ENCODE data around the gene COA1. TPM values are rescaled to one million over a fixed set of nuclear protein-coding genes. Genes with fewer than 3 reads are reported as not detected.
"Not testable (repeated sequence)": the region's sequence is repeated elsewhere in the genome, so short reads cannot be mapped to it uniquely, and the experiment has no call there.

The COA1 gene
- total RNA-seq, 1 donor from 2014 or later, result 55.5 TPM

DNA sequence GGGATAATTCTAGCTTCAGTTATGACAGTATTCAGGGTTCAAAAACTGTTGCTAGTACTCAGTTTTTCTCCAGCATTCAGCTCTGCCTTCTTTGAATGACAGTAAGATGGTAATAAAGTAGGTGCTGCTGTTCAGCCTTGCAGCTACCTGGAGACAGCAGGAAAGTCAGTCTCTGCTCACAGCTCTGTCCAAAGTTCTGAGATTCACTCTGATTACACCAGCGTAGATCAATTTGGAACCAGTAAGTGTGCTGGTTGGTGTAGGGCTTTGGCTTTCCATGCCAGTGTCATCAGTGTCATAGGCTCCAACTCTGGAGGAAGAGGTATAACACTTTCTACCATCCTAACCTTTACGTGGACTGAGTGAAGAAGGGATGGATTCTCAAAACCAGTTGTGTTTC, 120.2 kb downstream of the COA1 start:
- Mint-ChIP-seq H3K4me3 (ENCODE audit: unreplicated experiment) (no peak overlapping the region), H3K36me3 (ENCODE audit: low read depth, unreplicated experiment) (peaks cover 17% of the 10 kb centered on the region), H3K4me1 (ENCODE audit: unreplicated experiment) (peaks cover 9% of the 10 kb centered on the region), H3K27me3 (ENCODE audit: unreplicated experiment) (no peaks in the 10 kb centered on the region), H3K27ac (ENCODE audit: unreplicated experiment) (no peak overlapping the region), H3K9me3 (ENCODE audit: unreplicated experiment) (no peaks in the 10 kb centered on the region)
- DNase-seq (ENCODE audit: low spot score), result no peak
- TF ChIP-seq, protein P1, sequence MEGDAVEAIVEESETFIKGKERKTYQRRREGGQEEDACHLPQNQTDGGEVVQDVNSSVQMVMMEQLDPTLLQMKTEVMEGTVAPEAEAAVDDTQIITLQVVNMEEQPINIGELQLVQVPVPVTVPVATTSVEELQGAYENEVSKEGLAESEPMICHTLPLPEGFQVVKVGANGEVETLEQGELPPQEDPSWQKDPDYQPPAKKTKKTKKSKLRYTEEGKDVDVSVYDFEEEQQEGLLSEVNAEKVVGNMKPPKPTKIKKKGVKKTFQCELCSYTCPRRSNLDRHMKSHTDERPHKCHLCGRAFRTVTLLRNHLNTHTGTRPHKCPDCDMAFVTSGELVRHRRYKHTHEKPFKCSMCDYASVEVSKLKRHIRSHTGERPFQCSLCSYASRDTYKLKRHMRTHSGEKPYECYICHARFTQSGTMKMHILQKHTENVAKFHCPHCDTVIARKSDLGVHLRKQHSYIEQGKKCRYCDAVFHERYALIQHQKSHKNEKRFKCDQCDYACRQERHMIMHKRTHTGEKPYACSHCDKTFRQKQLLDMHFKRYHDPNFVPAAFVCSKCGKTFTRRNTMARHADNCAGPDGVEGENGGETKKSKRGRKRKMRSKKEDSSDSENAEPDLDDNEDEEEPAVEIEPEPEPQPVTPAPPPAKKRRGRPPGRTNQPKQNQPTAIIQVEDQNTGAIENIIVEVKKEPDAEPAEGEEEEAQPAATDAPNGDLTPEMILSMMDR (IDR thresholded peaks at IDR 0.05; ENCODE audit: unreplicated experiment), result no peak

DNA sequence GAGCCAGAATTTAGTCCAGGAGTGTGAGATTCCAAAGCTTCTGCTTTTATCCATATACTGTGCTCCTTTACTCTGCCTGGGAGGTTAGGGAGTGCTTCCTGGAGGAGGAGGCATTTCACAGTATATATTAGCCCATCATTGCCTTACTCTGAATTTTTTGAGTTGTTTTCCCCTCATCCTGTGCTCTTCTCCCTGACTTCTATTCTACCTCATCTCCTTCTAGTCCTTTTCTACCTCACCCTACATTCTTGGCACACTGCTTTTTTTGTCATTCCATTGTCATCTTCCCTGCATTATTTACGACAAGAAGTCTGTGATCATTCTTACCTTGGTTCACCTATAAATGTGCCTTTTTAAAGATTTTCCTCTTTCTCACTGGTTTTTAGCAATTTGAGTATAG, 125.1 kb downstream of the COA1 start:
- DNase-seq (ENCODE audit: low spot score), result no peak
- H3K27me3 Mint-ChIP-seq (ENCODE audit: unreplicated experiment), result no peaks in the 10 kb centered on the region
- H3K27ac Mint-ChIP-seq (ENCODE audit: unreplicated experiment), result no peak overlapping the region
- TF ChIP-seq, protein P1 (IDR thresholded peaks at IDR 0.05; ENCODE audit: unreplicated experiment), result no peak
- H3K4me1 Mint-ChIP-seq (ENCODE audit: unreplicated experiment), result peaks cover 4% of the 10 kb centered on the region
- peaks cover 8% of the 10 kb centered on the region for H3K36me3 Mint-ChIP-seq (ENCODE audit: low read depth, unreplicated experiment)
- H3K4me3 Mint-ChIP-seq (ENCODE audit: unreplicated experiment), result no peak overlapping the region
- no peaks in the 10 kb centered on the region for H3K9me3 Mint-ChIP-seq (ENCODE audit: unreplicated experiment)

DNA sequence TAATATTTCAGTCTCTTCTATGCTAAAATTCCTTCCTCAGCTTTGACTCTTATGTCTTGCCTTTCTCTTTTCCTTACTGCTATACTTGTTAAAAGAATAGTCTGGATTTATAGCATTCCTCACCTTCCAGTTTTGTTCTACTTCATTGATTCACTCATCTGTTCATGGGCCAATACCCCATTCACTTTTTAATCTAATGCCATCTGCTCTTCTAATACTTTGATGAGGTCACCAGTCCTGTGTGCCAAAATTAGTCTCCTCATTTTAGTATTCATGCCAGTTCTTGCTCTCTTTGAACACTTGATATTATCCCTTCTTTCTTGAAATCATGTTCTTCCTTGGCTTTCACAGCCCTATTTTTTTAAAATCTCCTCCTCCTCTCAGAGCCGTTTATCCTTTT, 127.1 kb downstream of the COA1 start:
- DNase-seq (ENCODE audit: low spot score), result no peak
- H3K4me3 Mint-ChIP-seq (ENCODE audit: unreplicated experiment), result no peak overlapping the region
- H3K4me1 Mint-ChIP-seq (ENCODE audit: unreplicated experiment), result no peaks in the 10 kb centered on the region
- H3K27ac Mint-ChIP-seq (ENCODE audit: unreplicated experiment), result no peak overlapping the region
- H3K36me3 Mint-ChIP-seq (ENCODE audit: low read depth, unreplicated experiment), result no peaks in the 10 kb centered on the region
- TF ChIP-seq, protein P1 (IDR thresholded peaks at IDR 0.05; ENCODE audit: unreplicated experiment), result no peak
- no peaks in the 10 kb centered on the region for H3K9me3 Mint-ChIP-seq (ENCODE audit: unreplicated experiment)
- no peaks in the 10 kb centered on the region for H3K27me3 Mint-ChIP-seq (ENCODE audit: unreplicated experiment)

DNA sequence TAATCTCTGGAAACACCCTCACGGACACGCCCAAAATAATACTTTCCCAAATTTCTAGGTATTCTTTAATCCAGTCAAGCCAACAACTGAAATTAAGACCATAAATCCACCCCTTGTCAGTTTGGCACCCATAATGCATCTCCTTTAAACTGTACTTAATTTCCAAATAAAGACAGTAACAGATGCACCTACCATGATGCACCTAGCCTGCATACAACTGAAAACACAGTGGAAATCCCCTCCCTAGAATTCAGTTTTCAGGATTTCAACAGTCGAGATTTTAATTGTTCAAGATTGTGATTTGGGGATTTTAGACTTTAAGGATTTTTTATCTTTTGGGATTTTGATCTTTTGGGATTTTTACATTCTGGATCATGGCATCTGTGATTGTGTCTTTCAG, 129.3 kb downstream of the COA1 start:
- H3K36me3 Mint-ChIP-seq (ENCODE audit: low read depth, unreplicated experiment), result peaks cover 3% of the 10 kb centered on the region
- H3K4me3 Mint-ChIP-seq (ENCODE audit: unreplicated experiment), result no peak overlapping the region
- H3K27ac Mint-ChIP-seq (ENCODE audit: unreplicated experiment), result no peak overlapping the region
- no peak for DNase-seq (ENCODE audit: low spot score)
- H3K4me1 Mint-ChIP-seq (ENCODE audit: unreplicated experiment), result no peaks in the 10 kb centered on the region
- no peaks in the 10 kb centered on the region for H3K9me3 Mint-ChIP-seq (ENCODE audit: unreplicated experiment)
- H3K27me3 Mint-ChIP-seq (ENCODE audit: unreplicated experiment), result no peaks in the 10 kb centered on the region
- TF ChIP-seq, protein P1 (IDR thresholded peaks at IDR 0.05; ENCODE audit: unreplicated experiment), result no peak

DNA sequence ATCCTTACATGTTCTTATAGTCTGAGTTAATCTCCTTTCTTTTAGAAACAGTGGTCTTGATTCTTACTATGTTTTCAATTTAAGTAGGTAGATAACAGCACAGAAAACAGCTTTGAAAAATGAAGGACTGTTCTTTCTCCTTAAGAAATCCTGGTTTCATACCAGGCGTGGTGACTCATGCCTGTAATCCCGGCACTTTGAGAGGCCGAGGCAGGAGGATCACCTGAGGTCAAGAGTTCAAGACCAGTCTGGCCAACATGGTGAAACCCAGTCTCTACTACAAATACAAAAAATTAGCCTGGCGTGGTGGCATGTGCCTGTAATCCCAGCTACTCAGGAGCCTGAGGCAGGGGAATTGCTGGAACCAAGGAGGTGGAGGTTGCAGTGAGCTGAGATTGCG, 132.9 kb downstream of the COA1 start:
- H3K27ac Mint-ChIP-seq (ENCODE audit: unreplicated experiment); H3K27me3 Mint-ChIP-seq (ENCODE audit: unreplicated experiment); H3K4me1 Mint-ChIP-seq (ENCODE audit: unreplicated experiment); H3K9me3 Mint-ChIP-seq (ENCODE audit: unreplicated experiment); H3K4me3 Mint-ChIP-seq (ENCODE audit: unreplicated experiment); DNase-seq (ENCODE audit: low spot score); H3K36me3 Mint-ChIP-seq (ENCODE audit: low read depth, unreplicated experiment): not testable (repeated sequence)

DNA sequence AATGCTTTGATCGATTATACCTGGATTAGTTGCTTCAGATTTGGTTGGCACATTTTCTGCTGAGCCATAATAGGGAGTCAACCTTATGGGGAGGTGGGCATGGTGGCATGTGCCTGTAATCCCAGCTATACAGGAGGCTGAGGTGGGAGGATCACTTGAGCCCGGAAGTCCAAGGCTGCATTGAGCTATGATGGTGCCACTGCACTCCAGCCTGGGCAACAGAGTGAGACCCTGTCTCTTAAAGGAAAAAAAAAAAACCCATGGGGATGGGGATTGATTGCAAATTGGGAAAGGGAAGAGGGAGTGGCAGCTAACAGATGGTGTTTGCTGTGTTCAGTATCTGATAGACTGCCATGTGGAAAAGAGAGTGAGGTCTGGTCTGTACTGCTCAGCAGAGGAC, 135.3 kb downstream of the COA1 start:
- H3K36me3 Mint-ChIP-seq (ENCODE audit: low read depth, unreplicated experiment), result peaks cover 3% of the 10 kb centered on the region
- H3K9me3 Mint-ChIP-seq (ENCODE audit: unreplicated experiment), result no peaks in the 10 kb centered on the region
- TF ChIP-seq, protein P1 (IDR thresholded peaks at IDR 0.05; ENCODE audit: unreplicated experiment), result no peak
- H3K27me3 Mint-ChIP-seq (ENCODE audit: unreplicated experiment), result no peaks in the 10 kb centered on the region
- no peak overlapping the region for H3K27ac Mint-ChIP-seq (ENCODE audit: unreplicated experiment)
- no peak overlapping the region for H3K4me3 Mint-ChIP-seq (ENCODE audit: unreplicated experiment)
- H3K4me1 Mint-ChIP-seq (ENCODE audit: unreplicated experiment), result peaks cover 3% of the 10 kb centered on the region
- no peak for DNase-seq (ENCODE audit: low spot score)
